ENCODE measurements around the gene PPFIBP2. TPM values are rescaled to one million over a fixed set of nuclear protein-coding genes. Genes with fewer than 3 reads are reported as not detected.

PPFIBP2 gene
- total and polyA plus RNA-seq, 8 donors: 28.1 to 153 (median 71.9) TPM

DNA sequence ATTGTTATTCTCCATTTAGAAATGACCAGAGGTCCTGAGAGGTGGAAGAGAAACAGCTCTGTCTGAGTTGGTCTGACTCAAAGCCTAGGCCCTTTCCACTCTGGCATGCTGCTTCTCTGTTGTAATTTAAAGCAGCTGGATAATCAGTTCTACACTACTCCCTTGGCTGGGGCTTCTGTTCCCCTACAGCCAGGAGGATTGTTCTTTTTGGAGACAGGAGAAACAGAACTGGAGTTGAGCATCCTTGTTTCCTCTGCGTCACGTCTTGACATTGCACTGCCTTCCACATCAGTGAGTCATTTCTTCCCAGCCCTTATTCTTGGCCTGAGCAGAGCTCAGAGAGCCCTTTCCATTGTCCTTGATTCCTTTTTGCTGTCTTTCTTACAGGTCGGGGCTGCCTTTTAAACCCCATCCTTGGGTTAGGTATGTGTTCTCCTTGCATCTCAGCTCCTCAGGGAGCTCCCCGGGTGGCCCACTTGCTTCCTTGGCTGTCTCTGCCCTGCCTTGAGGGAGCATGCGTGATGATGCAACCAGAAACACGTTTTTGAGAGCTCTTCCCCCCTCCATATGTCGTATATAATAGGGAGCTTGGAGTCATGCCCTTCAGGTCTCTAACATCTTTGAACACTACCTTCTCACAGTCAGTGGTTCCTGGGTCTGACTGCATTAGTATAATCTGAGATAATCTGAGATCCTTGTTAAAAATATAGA is 123.8 kb downstream of the PPFIBP2 start:
- peaks cover 42 to 92% (median 81%) of the 10 kb centered on the region in 4 donors for H3K36me3 ChIP-seq
- WGBS, 5 donors: 61 to 67% (median 65%) methylated on average over 7 of the region's 7 CpGs
- peak in 1 of 2 donors; percentile 62 for DNase-seq

DNA sequence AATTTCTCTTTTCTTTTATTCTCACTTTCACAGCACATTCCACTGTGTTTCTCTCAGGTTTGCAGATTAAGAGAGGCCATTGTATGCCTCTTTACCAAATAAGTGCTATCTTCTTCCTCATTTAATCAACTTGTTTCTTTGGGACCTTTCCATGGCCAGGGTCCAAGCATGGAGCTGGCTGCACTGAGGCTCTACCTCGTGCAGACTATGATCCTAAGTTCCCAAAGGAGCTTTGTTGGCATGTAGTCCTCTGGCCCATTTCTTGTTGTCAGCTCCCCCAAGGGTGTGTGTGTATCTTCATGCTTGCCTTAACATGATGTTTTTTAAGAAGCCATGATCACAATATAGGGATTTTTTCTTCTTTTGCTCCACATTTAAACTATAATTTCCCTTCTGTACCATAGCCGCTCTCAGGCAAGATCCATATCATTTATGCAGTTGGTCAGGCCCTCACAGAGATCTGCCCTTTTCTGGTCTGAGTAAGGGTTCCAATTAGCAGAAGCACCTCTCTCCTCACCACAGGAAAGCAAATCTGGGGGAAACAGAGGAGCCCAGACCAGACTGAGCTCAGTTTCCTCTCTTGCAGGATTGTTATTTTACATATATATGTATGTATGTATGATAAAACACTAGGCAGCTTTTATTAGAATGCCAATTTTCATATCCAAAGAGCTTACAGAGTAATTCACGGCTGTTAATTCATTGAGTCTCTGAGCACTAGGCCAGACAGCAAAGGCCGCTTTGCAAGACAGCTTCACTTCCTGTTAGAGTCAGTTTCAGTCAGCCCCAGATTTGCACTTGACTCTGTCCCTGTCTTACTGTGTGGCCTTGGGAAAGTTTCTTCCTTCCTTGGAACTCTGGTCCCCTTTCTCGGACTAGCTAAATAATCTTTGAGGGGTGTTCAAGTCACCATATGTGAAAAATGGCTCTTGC is 125.2 kb downstream of the PPFIBP2 start:
- no peaks in the 10 kb centered on the region for H3K9me3 ChIP-seq
- H3K27ac ChIP-seq: peak overlapping the region in 4 of 5 donors; percentile 5 to 74 (median 61)
- TF ChIP-seq EP300 (IDR thresholded peaks at IDR 0.05): no peak
- TF ChIP-seq, protein P1, sequence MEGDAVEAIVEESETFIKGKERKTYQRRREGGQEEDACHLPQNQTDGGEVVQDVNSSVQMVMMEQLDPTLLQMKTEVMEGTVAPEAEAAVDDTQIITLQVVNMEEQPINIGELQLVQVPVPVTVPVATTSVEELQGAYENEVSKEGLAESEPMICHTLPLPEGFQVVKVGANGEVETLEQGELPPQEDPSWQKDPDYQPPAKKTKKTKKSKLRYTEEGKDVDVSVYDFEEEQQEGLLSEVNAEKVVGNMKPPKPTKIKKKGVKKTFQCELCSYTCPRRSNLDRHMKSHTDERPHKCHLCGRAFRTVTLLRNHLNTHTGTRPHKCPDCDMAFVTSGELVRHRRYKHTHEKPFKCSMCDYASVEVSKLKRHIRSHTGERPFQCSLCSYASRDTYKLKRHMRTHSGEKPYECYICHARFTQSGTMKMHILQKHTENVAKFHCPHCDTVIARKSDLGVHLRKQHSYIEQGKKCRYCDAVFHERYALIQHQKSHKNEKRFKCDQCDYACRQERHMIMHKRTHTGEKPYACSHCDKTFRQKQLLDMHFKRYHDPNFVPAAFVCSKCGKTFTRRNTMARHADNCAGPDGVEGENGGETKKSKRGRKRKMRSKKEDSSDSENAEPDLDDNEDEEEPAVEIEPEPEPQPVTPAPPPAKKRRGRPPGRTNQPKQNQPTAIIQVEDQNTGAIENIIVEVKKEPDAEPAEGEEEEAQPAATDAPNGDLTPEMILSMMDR (IDR thresholded peaks at IDR 0.05): no peak
- TF ChIP-seq POLR2AphosphoS5 (IDR thresholded peaks at IDR 0.05): no peak
- no peak for TF ChIP-seq POLR2A (IDR thresholded peaks at IDR 0.05)
- no peak overlapping the region for H3K4me3 ChIP-seq
- H3K27me3 ChIP-seq: no peaks in the 10 kb centered on the region
- peaks cover 7 to 25% (median 13%) of the 10 kb centered on the region in 4 donors for H3K4me1 ChIP-seq
- peak in 1 of 2 donors; percentile 45 for DNase-seq
- 50 to 66% (median 62%) methylated on average over 5 of the region's 5 CpGs for WGBS, 5 donors
- intact Hi-C loops (cut with DNase I; ENCODE audit: low total_unique reads): no loop called here
- H3K36me3 ChIP-seq: peaks cover 31 to 90% (median 78%) of the 10 kb centered on the region in 4 donors

More for the DNA sequence above, 123.8 kb downstream of the PPFIBP2 start:
- peak overlapping the region in 3 of 5 donors; percentile 47 to 74 (median 65) for H3K27ac ChIP-seq
- intact Hi-C loops (cut with DNase I; ENCODE audit: low total_unique reads): no loop called here
- H3K9me3 ChIP-seq: no peaks in the 10 kb centered on the region
- H3K27me3 ChIP-seq: no peaks in the 10 kb centered on the region
- peaks cover 7 to 25% (median 13%) of the 10 kb centered on the region in 4 donors for H3K4me1 ChIP-seq
- no peak overlapping the region for H3K4me3 ChIP-seq
- TF ChIP-seq EP300 (IDR thresholded peaks at IDR 0.05): no peak
- TF ChIP-seq, protein P1 (IDR thresholded peaks at IDR 0.05): no peak
- TF ChIP-seq POLR2A (IDR thresholded peaks at IDR 0.05): no peak
- TF ChIP-seq POLR2AphosphoS5 (IDR thresholded peaks at IDR 0.05): no peak

DNA sequence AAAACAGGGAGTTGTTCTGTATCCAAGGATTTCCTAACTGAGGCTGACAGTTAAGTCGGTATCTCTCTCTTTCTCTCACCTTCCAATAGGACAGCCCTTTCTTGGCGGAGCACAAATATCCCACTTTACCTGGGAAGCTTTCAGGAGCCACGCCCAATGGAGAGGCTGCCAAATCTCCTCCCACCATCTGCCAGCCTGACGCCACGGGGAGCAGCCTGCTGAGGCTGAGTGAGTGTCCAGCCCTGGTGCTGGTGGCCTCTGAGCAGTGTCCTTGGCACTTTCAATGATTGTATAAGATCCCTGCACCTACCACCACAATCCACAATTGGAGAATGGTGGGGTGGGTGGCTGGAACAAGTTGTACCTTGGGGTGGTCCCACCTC is 125.8 kb downstream of the PPFIBP2 start:
- peak; percentile 39 to 83 for DNase-seq
- H3K4me3 ChIP-seq: no peak overlapping the region
- no peaks in the 10 kb centered on the region for H3K27me3 ChIP-seq
- 25 to 51% (median 41%) methylated on average over 3 to 5 of the region's 5 CpGs for WGBS, 5 donors
- peaks cover 7 to 25% (median 13%) of the 10 kb centered on the region in 4 donors for H3K4me1 ChIP-seq
- peak overlapping the region; percentile 5 to 74 (median 28) for H3K27ac ChIP-seq
- intact Hi-C loops (cut with DNase I; ENCODE audit: low total_unique reads): no loop called here
- no peak for TF ChIP-seq POLR2AphosphoS5 (IDR thresholded peaks at IDR 0.05)
- TF ChIP-seq, protein P1 (IDR thresholded peaks at IDR 0.05): no peak
- no peak for TF ChIP-seq POLR2A (IDR thresholded peaks at IDR 0.05)
- TF ChIP-seq EP300 (IDR thresholded peaks at IDR 0.05): no peak
- H3K36me3 ChIP-seq: peaks cover 29 to 83% (median 74%) of the 10 kb centered on the region in 4 donors
- no peaks in the 10 kb centered on the region for H3K9me3 ChIP-seq

DNA sequence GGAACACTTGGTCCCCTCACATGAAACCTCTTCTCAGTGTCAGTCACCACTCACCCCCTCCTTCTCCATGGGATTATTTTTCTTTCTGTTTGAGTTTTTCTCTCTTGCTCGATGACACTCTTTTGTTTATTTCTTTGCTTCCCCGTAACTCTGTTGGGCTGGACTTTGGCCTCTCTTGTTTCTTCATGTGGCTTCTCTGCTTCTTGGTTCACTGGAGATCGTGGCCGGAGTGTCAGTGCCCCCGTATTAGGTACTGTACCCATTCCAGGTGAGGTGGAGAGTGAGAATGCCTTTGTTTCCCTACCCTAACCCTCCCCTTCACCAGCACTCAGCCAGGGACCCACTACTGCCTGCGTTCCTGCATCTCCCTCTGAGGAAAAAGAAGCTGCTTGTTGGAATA is 127.0 kb downstream of the PPFIBP2 start:
- no peak for DNase-seq
- intact Hi-C loops (cut with DNase I; ENCODE audit: low total_unique reads): no loop called here
- Histone ChIP-seq H3K27me3 (no peaks in the 10 kb centered on the region), H3K4me1 (peaks cover 7 to 25% (median 13%) of the 10 kb centered on the region in 4 donors), H3K9me3 (no peaks in the 10 kb centered on the region), H3K4me3 (no peak overlapping the region), H3K36me3 (peaks cover 29 to 80% (median 70%) of the 10 kb centered on the region in 4 donors), H3K27ac (peak overlapping the region in 2 of 5 donors; percentile 11 to 35)
- WGBS, 5 donors: 52 to 72% (median 60%) methylated on average over 6 of the region's 6 CpGs
- TF ChIP-seq POLR2AphosphoS5 (IDR thresholded peaks at IDR 0.05) (no peak), POLR2A (IDR thresholded peaks at IDR 0.05) (no peak), EP300 (IDR thresholded peaks at IDR 0.05) (no peak)
- TF ChIP-seq, protein P1 (IDR thresholded peaks at IDR 0.05): no peak

Data from stomach (tissue), 9 donors.